GM12892 (cell line): ENCODE results near the gene RPS6KA1.

ENCODE experiments used
- POLR2A ChIP-seq: IDR thresholded peaks from 2 replicates; pipeline ENCODE4 v1.6.1; 2011; ENCODE audit warnings: low read depth, low read length, control low read depth
- POLR2AphosphoS5 ChIP-seq: IDR thresholded peaks from 2 replicates; pipeline ENCODE4 v1.6.1; 2011; ENCODE audit warnings: low read depth, low read length, control low read depth

GRCh38 chr1:26538480-26539412 is 9.2 kb downstream of the RPS6KA1 start:
- TF ChIP-seq POLR2A (no peak), POLR2AphosphoS5 (no peak)
